Stimulated activated CD4-positive, alpha-beta T cell treated with anti-CD3 and anti-CD28 coated beads, Interleukin-4, amount 100 ng/mL, for 48 hours (primary cell): Measurements from ENCODE around the gene PTPN6.
A peak's percentile ranks its signal among the peaks of the same experiment; 100 is the strongest.

ENCODE experiments used
- DNase-seq, 2 donors: peaks; one replicate each; pipeline ENCODE4 v3.0.0-alpha.2; 2020; ENCODE audit warnings: low read depth in 2 of 2

Gene PTPN6

GRCh38 chr12:6956021-6956727 lies 5.0 kb downstream of the PTPN6 start:
- no peak for DNase-seq

- DNase-seq, result no peak
Observed at GRCh38 chr12:6957151-6957701, 6.1 kb downstream of the PTPN6 start.

- DNase-seq, result no peak
Observed at GRCh38 chr12:6957741-6958608, 6.8 kb downstream of the PTPN6 start.

- DNase-seq, result no peak
Observed at GRCh38 chr12:6958609-6959057, 7.5 kb downstream of the PTPN6 start.

GRCh38 chr12:6959058-6959804 lies 8.1 kb downstream of the PTPN6 start:
- DNase-seq, result no peak

GRCh38 chr12:6959805-6960592 lies 8.8 kb downstream of the PTPN6 start:
- no peak for DNase-seq

GRCh38 chr12:6960593-6961277 lies 9.6 kb downstream of the PTPN6 start:
- no peak for DNase-seq

GRCh38 chr12:6961278-6961694 lies 10.1 kb downstream of the PTPN6 start:
- peak; percentile 81 to 92 for DNase-seq

- DNase-seq, result peak in 1 of 2 donors; percentile 62
Observed at GRCh38 chr12:6961695-6962284, 10.6 kb downstream of the PTPN6 start.

- no peak for DNase-seq
Observed at GRCh38 chr12:6962285-6963015, 11.3 kb downstream of the PTPN6 start.

- no peak for DNase-seq
Observed at GRCh38 chr12:6963016-6963731, 12.0 kb downstream of the PTPN6 start.

- no peak for DNase-seq
Observed at GRCh38 chr12:6963791-6964413, 12.7 kb downstream of the PTPN6 start.

GRCh38 chr12:6964605-6965025 lies 13.5 kb downstream of the PTPN6 start:
- no peak for DNase-seq

GRCh38 chr12:6965026-6965661 lies 14.0 kb downstream of the PTPN6 start:
- peak; percentile 83 to 91 for DNase-seq

- no peak for DNase-seq
Observed at GRCh38 chr12:6965714-6966113, 14.6 kb downstream of the PTPN6 start.

GRCh38 chr12:6966351-6966750 lies 15.2 kb downstream of the PTPN6 start:
- DNase-seq, result no peak

GRCh38 chr12:6967651-6968100 lies 16.5 kb downstream of the PTPN6 start:
- no peak for DNase-seq

- no peak for DNase-seq
Observed at GRCh38 chr12:6968426-6968825, 17.3 kb downstream of the PTPN6 start.
